Muscle of leg (tissue), 11 donors: Measurements from ENCODE around the gene CENPP. TPM values are rescaled to one million over a fixed set of nuclear protein-coding genes. Genes with fewer than 3 reads are reported as not detected.

ENCODE experiments used
- DNase-seq: peaks from one replicate; pipeline ENCODE4 v3.0.0; 2013
- H3K27ac ChIP-seq: one replicate; pipeline ENCODE4 v1.5.1; 2013; ENCODE audit warnings: mild to moderate bottlenecking, low read length, control low read depth
- H3K27me3 ChIP-seq: one replicate; pipeline ENCODE4 v1.6.1; 2013; ENCODE audit warnings: low read length; ENCODE audit not compliant: control insufficient read depth, insufficient read depth
- H3K36me3 ChIP-seq: one replicate; pipeline ENCODE4 v1.6.1; 2013; ENCODE audit warnings: low read length; ENCODE audit not compliant: control insufficient read depth, insufficient read depth
- H3K4me1 ChIP-seq: one replicate; pipeline ENCODE4 v1.6.1; 2013; ENCODE audit warnings: low read length; ENCODE audit not compliant: control insufficient read depth, insufficient read depth
- H3K4me3 ChIP-seq: one replicate; pipeline ENCODE4 v1.5.1; 2013; ENCODE audit warnings: low read length, control low read depth
- H3K9me3 ChIP-seq: replicated peaks from 2 replicates; pipeline ENCODE4 v1.6.1; 2013; ENCODE audit warnings: low read depth, low read length; ENCODE audit not compliant: control insufficient read depth
- WGBS: methylation state at CpG from one replicate; pipeline ENCODE4 v1.1.5; 2013; ENCODE audit warnings: missing lambda C conversion rate; ENCODE audit not compliant: insufficient coverage; 5-methylcytosine and 5-hydroxymethylcytosine counted together
- polyA plus RNA-seq, 8 donors: library from polyadenylated mRNA; unstranded; fragments of 120-200 nt; gene quantifications; one replicate each; pipeline versions ENCODE4 v1.2.1 to v1.2.3, GENCODE V29; 2013; ENCODE audit warnings: inconsistent platforms in 1 of 8, low replicate concordance in 1 of 8; ENCODE audit not compliant: insufficient read length in 8 of 8, insufficient read depth in 1 of 8
- total RNA-seq: library from RNA; stranded (reverse); fragments of 120-200 nt; gene quantifications from one replicate; pipeline ENCODE4 v1.2.4, GENCODE V29; 2013

CENPP gene
- total and polyA plus RNA-seq, 9 donors, result 3.6 to 6.4 (median 5.5) TPM

- Histone ChIP-seq H3K27ac (no peak overlapping the region), H3K9me3 (no peaks in the 10 kb centered on the region), H3K4me1 (no peaks in the 10 kb centered on the region), H3K4me3 (no peak overlapping the region), H3K36me3 (peaks cover 41% of the 10 kb centered on the region), H3K27me3 (no peaks in the 10 kb centered on the region)
- no peak for DNase-seq
- WGBS, result no CpG with 5 or more reads among the region's 3 CpGs
Measured at GRCh38 chr9:92310562-92310961, 15.2 kb upstream of the CENPP start.

- Histone ChIP-seq H3K9me3 (no peaks in the 10 kb centered on the region), H3K4me1 (no peaks in the 10 kb centered on the region), H3K27ac (no peak overlapping the region), H3K36me3 (peaks cover 55% of the 10 kb centered on the region), H3K4me3 (no peak overlapping the region), H3K27me3 (no peaks in the 10 kb centered on the region)
- no peak for DNase-seq
- WGBS, result 100% methylated on average over 1 of the region's 6 CpGs
Measured at GRCh38 chr9:92312887-92313623, 12.7 kb upstream of the CENPP start.

GRCh38 chr9:92313624-92314012, 12.1 kb upstream of the CENPP start:
- H3K9me3 ChIP-seq, result no peaks in the 10 kb centered on the region
- H3K27ac ChIP-seq, result no peak overlapping the region
- H3K4me1 ChIP-seq, result no peaks in the 10 kb centered on the region
- DNase-seq, result no peak
- H3K4me3 ChIP-seq, result no peak overlapping the region
- peaks cover 51% of the 10 kb centered on the region for H3K36me3 ChIP-seq
- no peaks in the 10 kb centered on the region for H3K27me3 ChIP-seq
- 89% methylated on average over 2 of the region's 2 CpGs for WGBS

- peaks cover 51% of the 10 kb centered on the region for H3K36me3 ChIP-seq
- H3K4me1 ChIP-seq, result no peaks in the 10 kb centered on the region
- no peaks in the 10 kb centered on the region for H3K27me3 ChIP-seq
- DNase-seq, result no peak
- H3K27ac ChIP-seq, result no peak overlapping the region
- WGBS, result no CpG with 5 or more reads among the region's 5 CpGs
- no peaks in the 10 kb centered on the region for H3K9me3 ChIP-seq
- H3K4me3 ChIP-seq, result no peak overlapping the region
Measured at GRCh38 chr9:92315456-92315855, 10.3 kb upstream of the CENPP start.

GRCh38 chr9:92324431-92324830, 1.3 kb upstream of the CENPP start:
- Histone ChIP-seq H3K4me1 (peaks cover 5% of the 10 kb centered on the region), H3K27me3 (no peaks in the 10 kb centered on the region), H3K27ac (peak overlapping the region; percentile 96), H3K4me3 (peak overlapping the region; percentile 56), H3K9me3 (no peaks in the 10 kb centered on the region), H3K36me3 (peaks cover 21% of the 10 kb centered on the region)
- WGBS, result no CpG with 5 or more reads among the region's 2 CpGs
- no peak for DNase-seq

- whole genome bisulfite sequencing, result 0% methylated on average over 5 of the region's 12 CpGs
Measured at GRCh38 chr9:92324889-92325268, 874 bp upstream of the CENPP start.

GRCh38 chr9:92325991-92326500, 293 bp downstream of the CENPP start:
- Histone ChIP-seq H3K4me3 (peak overlapping the region; percentile 56), H3K4me1 (peaks cover 5% of the 10 kb centered on the region), H3K9me3 (no peaks in the 10 kb centered on the region), H3K27me3 (no peaks in the 10 kb centered on the region), H3K27ac (peak overlapping the region; percentile 96), H3K36me3 (peaks cover 9% of the 10 kb centered on the region)
- 0% methylated on average over 15 of the region's 30 CpGs for WGBS
- DNase-seq, result no peak

More at GRCh38 chr9:92324889-92325268, 874 bp upstream of the CENPP start:
- Histone ChIP-seq H3K27me3 (no peaks in the 10 kb centered on the region), H3K4me3 (peak overlapping the region; percentile 56), H3K36me3 (peaks cover 17% of the 10 kb centered on the region), H3K9me3 (no peaks in the 10 kb centered on the region), H3K4me1 (peaks cover 5% of the 10 kb centered on the region), H3K27ac (peak overlapping the region; percentile 96)
- DNase-seq, result no peak

- H3K4me1 ChIP-seq, result peaks cover 5% of the 10 kb centered on the region
- DNase-seq, result no peak
- H3K4me3 ChIP-seq, result no peak overlapping the region
- H3K36me3 ChIP-seq, result peaks cover 5% of the 10 kb centered on the region
- no peaks in the 10 kb centered on the region for H3K27me3 ChIP-seq
- WGBS, result no CpG with 5 or more reads among the region's 2 CpGs
- no peak overlapping the region for H3K27ac ChIP-seq
- H3K9me3 ChIP-seq, result no peaks in the 10 kb centered on the region
Measured at GRCh38 chr9:92327283-92327850, 1.6 kb downstream of the CENPP start.

GRCh38 chr9:92328225-92328624, 2.5 kb downstream of the CENPP start:
- H3K27me3 ChIP-seq, result no peaks in the 10 kb centered on the region
- no peak overlapping the region for H3K4me3 ChIP-seq
- peak; percentile 75 for DNase-seq
- no peaks in the 10 kb centered on the region for H3K9me3 ChIP-seq
- peaks cover 5% of the 10 kb centered on the region for H3K4me1 ChIP-seq
- WGBS, result 60% methylated on average over 1 of the region's 2 CpGs
- no peak overlapping the region for H3K27ac ChIP-seq
- no peaks in the 10 kb centered on the region for H3K36me3 ChIP-seq

GRCh38 chr9:92332577-92333281, 7.0 kb downstream of the CENPP start:
- H3K36me3 ChIP-seq, result peaks cover 3% of the 10 kb centered on the region
- H3K9me3 ChIP-seq, result no peaks in the 10 kb centered on the region
- peak; percentile 54 for DNase-seq
- H3K27me3 ChIP-seq, result no peaks in the 10 kb centered on the region
- WGBS, result 100% methylated on average over 1 of the region's 3 CpGs
- no peak overlapping the region for H3K27ac ChIP-seq
- no peaks in the 10 kb centered on the region for H3K4me1 ChIP-seq
- no peak overlapping the region for H3K4me3 ChIP-seq
